Fibroblast of peridontal ligament (primary cell): ENCODE data around the gene MBD2.
"Not testable (repeated sequence)": the region's sequence is repeated elsewhere in the genome, so short reads cannot be mapped to it uniquely, and the experiment has no call there.

Experiments used
- DNase-seq: peaks from one replicate; pipeline ENCODE4 v3.0.0-alpha.2; 2010; ENCODE audit errors: extremely low read depth

Gene MBD2

GRCh38 chr18:54150226-54150625, 74.2 kb downstream of the MBD2 start:
- no peak for DNase-seq

DNA sequence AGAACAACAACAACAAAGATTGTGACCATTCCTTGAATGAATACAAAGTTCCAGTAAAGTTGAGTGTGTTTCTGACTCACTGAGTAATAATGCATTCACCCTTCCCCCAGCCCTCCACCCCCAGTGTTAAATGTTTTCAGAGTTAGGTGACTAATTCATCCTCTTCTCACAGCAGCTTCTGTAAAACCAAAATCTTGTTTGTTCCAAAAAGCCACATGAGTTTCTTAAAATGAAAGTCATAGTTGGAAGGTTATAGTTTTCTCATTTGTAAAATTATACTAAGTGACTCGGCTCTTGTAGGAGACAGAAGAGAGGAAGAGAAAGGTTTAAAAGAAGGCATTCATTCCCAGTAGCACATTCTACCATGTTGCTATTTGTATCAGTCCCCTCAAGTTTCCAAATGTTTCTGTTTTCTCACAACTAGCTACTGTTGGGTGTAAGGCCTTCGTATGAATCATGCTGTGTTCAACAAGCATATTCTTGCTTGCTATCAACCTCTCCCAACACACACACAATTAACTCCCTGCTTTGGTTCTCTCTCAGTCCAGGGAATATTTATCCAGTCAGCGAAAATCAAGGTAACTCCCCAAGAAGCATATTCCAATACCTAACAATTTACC, 75.3 kb downstream of the MBD2 start:
- DNase-seq: peak; percentile 90

DNA sequence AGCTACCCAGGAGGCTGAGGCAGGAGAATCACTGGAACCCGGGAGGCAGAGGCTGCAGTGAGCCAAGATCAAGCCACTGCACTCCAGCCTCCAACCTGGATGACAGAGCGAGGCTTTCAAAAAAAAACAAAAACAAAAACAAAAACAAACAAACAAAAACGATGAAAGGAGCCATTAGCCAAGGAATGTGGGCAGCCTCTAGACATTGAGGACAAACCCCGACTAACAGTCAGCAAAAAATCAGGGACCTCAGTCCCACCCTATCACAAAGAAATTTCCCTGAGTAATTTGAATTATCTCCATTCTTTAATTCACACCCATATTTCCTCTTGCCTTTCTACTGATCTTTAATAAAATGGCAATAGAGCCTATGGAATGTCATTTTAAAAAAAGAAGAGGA, 75.8 kb downstream of the MBD2 start:
- no peak for DNase-seq

GRCh38 chr18:54148151-54148550, 76.3 kb downstream of the MBD2 start:
- DNase-seq: no peak

DNA sequence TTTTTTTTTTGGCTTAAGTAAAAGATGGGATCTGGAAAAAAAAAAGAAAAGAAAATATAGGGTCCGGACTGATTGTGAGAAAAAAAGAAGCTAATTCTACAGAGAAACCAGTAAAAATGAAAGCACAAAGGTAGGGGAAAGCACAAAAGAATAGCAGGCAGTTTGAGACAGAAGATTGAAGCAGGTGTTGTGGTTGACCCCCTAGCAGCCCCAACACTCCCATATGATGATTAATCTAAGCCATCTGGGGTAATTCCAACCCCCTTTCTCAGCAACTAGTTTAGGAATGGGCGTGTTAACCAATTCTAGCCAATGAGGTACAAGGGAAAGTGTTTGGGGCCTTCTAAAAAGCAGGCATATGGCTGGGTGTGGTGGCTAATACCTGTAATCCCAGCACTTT, 77.0 kb downstream of the MBD2 start:
- DNase-seq: no peak

- no peak for DNase-seq
Observed at GRCh38 chr18:54141041-54141608, 83.3 kb downstream of the MBD2 start.

- DNase-seq: peak; percentile 68
Observed at GRCh38 chr18:54140641-54141040, 83.8 kb downstream of the MBD2 start.

GRCh38 chr18:54135216-54135615, 89.3 kb downstream of the MBD2 start:
- no peak for DNase-seq

DNA sequence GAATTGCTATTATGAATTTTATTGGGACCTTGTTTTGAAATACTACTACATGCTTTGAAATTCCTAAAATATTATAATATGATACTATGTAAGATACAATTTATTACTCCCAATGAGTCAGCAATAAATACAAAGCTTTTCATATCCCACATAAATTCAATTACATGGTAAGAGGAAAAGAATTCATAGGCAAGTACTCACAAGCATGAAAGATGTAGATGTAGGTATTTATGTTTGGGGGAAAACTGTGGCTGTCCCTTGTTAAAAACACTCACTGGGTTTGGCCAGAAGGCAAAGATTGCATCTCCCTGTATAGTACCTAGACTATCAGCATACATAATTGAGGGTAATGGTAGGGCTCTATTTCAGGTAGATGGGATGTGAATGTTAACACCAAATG, 90.4 kb downstream of the MBD2 start:
- DNase-seq: no peak

DNA sequence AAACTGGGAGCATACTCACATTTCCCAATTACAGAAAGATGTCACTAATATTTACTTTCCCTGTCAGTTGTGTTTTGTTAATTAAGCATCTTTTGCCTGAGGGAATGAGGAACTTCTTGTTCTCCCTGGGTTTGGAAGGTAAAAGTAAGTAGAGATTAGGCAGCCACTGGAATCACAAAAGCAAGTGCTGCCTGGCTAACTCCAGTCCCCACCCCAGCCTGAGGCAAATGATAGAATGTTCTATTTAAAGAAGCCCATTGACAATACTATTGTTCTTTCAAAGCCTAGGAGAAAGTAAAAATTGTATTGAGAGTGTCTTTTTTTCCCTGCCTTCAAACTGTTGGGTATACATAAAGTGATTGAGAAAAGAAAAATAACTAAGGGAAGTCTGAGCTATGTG, 93.8 kb downstream of the MBD2 start:
- no peak for DNase-seq

DNA sequence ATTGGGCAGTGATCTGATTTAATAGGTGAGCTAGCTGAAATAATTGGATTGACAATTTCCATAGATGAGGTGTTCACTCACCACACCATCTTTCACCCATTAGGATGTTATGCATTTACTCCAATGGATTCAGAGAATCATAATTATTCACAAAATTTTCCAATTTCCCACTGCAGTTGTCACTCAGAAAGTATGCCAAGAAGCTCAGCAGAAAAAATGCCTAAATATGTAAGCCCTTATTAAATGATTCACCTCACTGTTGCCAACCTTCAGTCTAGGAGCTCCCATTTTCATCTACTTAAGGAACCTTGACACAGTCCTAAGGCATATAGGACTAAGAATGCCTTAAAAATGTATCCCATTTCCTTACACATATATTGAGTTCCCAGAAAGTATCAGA, 94.3 kb downstream of the MBD2 start:
- no peak for DNase-seq

DNA sequence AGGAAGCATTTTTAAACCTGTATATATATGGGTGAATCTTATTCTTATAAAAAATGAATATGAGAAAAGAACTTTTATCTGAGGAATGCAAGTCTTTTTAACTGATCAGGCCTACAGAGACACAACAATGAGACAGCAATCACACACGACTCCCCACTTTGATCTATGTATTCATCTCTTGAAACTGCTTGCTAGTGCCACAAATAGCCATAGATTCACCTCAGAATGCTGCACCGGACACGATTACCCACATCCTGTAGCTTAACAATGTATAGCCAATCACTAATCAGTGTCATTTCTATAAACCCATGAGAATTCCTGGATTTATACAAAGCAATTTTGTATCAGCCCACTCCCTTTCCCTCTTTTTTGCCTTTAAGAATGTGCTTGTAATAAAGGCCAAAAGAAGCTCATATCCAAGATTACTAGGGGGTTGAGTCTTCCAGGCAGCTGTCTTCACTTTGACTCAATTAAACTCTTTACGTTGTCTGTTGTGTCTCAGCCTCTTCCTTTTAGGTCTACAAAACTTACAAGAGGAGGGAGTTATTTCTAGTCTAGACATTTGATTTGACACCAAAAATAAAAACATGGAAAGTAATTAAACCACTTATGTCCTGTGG, 94.9 kb downstream of the MBD2 start:
- no peak for DNase-seq

- peak; percentile 83 for DNase-seq
Observed at GRCh38 chr18:54127759-54128378, 96.6 kb downstream of the MBD2 start.

GRCh38 chr18:54125429-54125828, 99.0 kb downstream of the MBD2 start:
- DNase-seq: no peak

DNA sequence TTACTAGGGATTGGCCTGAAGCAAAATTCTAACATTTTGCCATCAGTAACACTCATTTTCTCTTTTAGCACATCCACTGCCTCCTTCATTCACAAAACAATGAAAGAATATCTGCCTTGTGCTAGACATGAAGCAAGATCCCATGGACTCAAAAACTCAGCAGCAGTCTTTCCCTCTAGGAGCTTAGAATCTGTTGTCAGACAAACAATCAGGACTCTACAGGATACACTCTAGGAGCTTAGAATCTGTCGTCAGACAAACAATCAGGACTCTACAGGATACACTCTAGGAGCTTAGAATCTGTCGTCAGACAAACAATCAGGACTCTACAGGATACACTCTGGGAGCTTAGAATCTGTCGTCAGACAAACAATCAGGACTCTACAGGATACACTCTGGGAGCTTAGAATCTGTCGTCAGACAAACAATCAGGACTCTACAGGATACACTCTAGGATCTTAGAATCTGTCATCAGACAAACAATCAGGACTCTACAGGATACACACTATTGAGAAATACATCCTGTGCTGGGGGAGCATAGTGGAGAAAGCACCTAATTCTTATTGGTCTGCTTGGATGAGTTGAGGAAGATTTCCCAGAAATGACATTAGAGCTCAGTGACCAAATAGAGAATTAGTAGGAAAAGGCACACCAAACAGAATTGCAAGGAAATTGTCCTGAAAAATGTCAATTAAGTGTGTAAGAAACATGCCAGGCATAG, 100.6 kb downstream of the MBD2 start:
- not testable (repeated sequence) for DNase-seq

DNA sequence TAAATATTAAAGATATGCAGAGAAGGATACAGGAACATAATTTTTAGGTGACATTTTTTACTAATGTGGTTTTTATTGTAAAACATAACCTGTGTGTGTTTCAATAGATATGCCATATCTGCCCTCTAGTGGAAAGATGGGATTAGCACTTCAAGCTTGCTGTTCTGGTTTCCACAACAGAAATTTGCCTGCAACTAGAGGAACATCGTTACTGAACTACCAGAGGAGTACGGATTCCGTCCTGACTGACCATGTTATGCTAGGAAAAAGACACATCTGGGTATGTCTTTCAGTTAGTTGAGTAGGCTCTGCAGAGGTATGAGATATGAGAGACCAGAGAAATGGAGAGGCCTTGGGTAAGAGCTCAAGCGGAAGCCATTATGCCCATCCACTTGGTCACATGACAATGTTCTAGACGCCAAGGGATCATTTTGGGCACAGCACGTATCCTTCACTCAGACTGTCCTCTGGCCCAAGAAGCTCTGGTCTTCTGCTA, 104.9 kb downstream of the MBD2 start:
- DNase-seq: peak; percentile 88

DNA sequence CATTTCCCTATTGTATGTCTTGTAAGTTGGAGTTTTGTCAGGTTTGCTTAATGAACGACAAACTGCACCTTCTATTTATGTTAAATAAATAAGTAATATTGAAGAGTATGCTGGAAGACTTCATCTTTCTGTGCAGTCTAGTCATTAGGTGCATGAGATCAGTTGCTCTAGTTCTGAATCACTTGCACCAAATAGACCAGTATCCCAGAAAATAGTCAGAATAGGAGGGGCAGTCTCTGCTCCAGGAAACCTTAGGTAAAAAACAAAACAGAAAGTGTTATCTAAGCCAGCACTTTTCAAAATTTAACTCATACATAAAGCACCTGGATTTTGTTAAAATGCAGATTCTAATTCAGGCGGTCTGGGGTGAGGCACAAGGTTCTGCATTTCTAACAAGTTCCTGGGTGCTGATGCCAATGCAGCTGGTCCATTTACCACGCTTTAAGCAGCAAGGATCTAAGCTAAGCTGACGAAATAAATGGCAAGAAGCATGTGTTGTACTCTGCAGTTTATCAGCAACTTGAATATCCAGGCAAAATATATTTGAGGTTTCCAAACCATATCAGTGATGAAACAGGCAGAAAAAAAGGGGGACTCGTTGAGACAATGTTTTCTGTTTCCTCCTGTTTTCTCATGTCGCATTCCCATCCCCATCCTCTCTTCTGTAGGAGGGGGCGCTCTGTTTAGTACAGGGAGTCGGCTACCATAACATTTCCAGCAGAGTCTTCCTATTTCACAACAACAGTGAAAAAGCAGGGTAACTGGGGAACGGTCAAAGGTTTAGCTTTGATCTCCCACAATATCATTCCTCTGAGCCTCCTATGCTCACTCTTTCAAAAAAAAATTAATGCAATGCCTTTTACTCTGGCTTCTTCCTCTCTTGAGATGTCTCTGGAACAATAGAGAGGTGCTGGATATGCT, 106.4 kb downstream of the MBD2 start:
- peak; percentile 65 for DNase-seq

- peak; percentile 40 for DNase-seq
Observed at GRCh38 chr18:54116541-54117257, 107.8 kb downstream of the MBD2 start.

- DNase-seq: peak; percentile 94
Observed at GRCh38 chr18:54112356-54112755, 112.1 kb downstream of the MBD2 start.

DNA sequence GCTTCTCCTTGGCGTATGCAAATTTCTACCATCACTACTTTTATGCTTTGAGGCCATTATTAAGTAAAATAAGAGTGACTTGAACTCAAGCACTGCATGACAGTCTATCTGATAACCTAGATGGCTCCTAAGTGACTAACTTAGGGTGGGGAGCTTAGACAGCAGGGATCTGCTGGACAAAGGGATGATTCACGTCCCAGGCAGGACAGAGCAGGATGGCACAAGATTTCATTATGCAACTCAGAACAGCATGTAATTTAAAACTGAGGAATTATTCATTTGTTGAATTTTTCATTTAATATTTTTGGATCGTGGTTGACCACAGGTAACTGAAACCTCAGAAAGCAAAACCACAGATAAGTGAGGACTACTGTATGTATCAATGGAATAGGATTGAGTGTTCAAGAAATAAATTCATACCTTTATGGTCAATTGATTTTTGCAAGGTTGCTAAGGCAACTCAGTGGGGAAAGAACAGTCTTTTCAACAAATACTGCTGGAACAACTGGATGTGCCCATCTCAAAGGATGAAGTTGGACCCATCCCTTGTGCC, 115.3 kb downstream of the MBD2 start:
- DNase-seq: peak; percentile 54
